ENCODE measurements around the gene ANXA8.
"Not testable (repeated sequence)": the region's sequence is repeated elsewhere in the genome, so short reads cannot be mapped to it uniquely, and the experiment has no call there.

DNA sequence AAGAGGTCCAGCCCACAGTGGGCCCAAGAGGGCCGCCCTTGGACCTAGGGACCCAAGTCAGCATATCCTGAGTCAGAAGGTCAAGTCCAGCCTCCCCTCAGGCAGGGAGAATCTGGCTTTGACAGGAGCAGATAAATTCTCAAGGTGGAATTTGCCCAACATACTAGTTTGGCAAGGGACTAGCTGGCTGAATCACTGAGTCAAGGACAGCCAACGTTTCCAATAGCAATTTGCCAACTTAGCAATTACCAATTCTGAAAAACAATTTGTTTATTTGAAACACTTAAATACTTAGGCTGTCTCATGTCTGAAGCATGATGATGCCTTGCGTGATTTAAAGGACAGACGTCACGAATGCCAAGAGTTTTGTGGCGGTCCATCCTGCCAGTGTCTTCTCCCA, 10.3 kb upstream of the ANXA8 start:
- TF ChIP-seq, protein P1, sequence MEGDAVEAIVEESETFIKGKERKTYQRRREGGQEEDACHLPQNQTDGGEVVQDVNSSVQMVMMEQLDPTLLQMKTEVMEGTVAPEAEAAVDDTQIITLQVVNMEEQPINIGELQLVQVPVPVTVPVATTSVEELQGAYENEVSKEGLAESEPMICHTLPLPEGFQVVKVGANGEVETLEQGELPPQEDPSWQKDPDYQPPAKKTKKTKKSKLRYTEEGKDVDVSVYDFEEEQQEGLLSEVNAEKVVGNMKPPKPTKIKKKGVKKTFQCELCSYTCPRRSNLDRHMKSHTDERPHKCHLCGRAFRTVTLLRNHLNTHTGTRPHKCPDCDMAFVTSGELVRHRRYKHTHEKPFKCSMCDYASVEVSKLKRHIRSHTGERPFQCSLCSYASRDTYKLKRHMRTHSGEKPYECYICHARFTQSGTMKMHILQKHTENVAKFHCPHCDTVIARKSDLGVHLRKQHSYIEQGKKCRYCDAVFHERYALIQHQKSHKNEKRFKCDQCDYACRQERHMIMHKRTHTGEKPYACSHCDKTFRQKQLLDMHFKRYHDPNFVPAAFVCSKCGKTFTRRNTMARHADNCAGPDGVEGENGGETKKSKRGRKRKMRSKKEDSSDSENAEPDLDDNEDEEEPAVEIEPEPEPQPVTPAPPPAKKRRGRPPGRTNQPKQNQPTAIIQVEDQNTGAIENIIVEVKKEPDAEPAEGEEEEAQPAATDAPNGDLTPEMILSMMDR (IDR thresholded peaks at IDR 0.05; ENCODE audit: low read length), result not testable (repeated sequence)
- TF ChIP-seq EZH2 (IDR thresholded peaks at IDR 0.05; ENCODE audit: borderline replicate concordance, low read length), result not testable (repeated sequence)
